Effector memory CD4-positive, alpha-beta T cell (primary cell): Measurements from ENCODE around the gene SEMA4B.

Experiments
- DNase-seq, 3 donors: peaks; one replicate each; pipeline ENCODE4 v3.0.0-alpha.2; 2020
- H3K27ac ChIP-seq: 2 replicates; pipeline ENCODE4 v1.7.0; 2013; ENCODE audit warnings: mild to moderate bottlenecking, low read length, moderate library complexity; ENCODE audit not compliant: insufficient read depth, poor library complexity, severe bottlenecking
- H3K27me3 ChIP-seq: replicated peaks from 2 replicates; pipeline ENCODE4 v1.7.0; 2013; ENCODE audit warnings: mild to moderate bottlenecking, low read length; ENCODE audit not compliant: insufficient read depth, control insufficient read depth, poor library complexity, severe bottlenecking
- H3K36me3 ChIP-seq: 2 replicates; pipeline ENCODE4 v1.7.0; 2013; ENCODE audit warnings: mild to moderate bottlenecking, low read length, moderate library complexity; ENCODE audit not compliant: control insufficient read depth, insufficient read depth
- H3K4me1 ChIP-seq: 2 replicates; pipeline ENCODE4 v1.7.0; 2013; ENCODE audit warnings: low read length, mild to moderate bottlenecking; ENCODE audit not compliant: control insufficient read depth, insufficient read depth, poor library complexity, severe bottlenecking
- H3K4me3 ChIP-seq: 2 replicates; pipeline ENCODE4 v1.7.0; 2013; ENCODE audit warnings: low read length, low read depth, mild to moderate bottlenecking; ENCODE audit not compliant: insufficient read depth, poor library complexity, severe bottlenecking
- H3K9me3 ChIP-seq: 2 replicates; pipeline ENCODE4 v1.7.0; 2013; ENCODE audit warnings: mild to moderate bottlenecking, low read length, moderate library complexity; ENCODE audit not compliant: control insufficient read depth

SEMA4B gene

DNA sequence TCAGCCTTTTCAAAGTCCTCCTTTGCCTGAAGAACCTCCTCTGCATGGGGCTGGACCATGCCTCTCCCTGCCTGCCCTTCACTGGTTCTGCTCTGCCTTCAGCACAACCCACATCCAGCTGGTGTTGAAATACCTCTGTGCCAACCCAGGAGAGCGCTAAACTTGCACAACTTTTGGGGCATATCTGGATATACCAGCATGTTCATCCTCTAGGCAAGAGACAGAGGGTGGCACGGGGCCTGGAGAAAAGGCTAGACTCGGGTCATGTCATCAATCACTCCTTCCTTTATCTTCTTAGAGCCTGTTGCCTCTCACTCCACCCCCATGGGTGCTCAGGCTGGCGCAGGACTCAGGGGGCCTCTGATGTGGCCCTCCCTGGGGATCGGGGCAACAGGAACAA lies 4.8 kb downstream of the SEMA4B start:
- H3K36me3 ChIP-seq = no peaks in the 10 kb centered on the region

DNA sequence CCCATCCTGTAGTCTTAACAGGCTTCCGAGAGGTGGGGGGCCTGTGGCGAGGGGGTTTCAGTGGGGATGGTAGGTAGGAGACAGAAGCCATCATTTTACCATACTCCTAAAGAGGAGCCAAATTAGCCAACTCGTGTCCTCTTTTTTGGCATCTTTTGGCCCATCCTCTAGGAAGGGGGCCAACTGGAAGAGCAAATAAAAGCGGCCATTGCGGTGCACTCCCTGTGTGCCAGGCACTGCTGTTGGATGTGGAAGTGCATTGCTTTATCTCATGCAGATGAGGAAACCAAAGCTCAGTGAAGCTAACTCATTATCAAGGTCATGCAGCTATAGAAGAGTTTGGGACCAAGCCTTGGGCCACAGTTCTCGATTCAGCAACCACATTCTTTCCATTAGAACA lies 6.1 kb downstream of the SEMA4B start:
- no peak for DNase-seq
- peaks cover 23% of the 10 kb centered on the region for H3K4me1 ChIP-seq
- no peaks in the 10 kb centered on the region for H3K36me3 ChIP-seq
- no peak overlapping the region for H3K27ac ChIP-seq
- H3K27me3 ChIP-seq = no peaks in the 10 kb centered on the region
- no peaks in the 10 kb centered on the region for H3K9me3 ChIP-seq
- H3K4me3 ChIP-seq = no peak overlapping the region

More for the DNA sequence above, 4.8 kb downstream of the SEMA4B start:
- H3K4me3 ChIP-seq = no peak overlapping the region
- H3K27ac ChIP-seq = no peak overlapping the region
- H3K9me3 ChIP-seq = no peaks in the 10 kb centered on the region
- H3K27me3 ChIP-seq = no peaks in the 10 kb centered on the region
- peaks cover 20% of the 10 kb centered on the region for H3K4me1 ChIP-seq
- no peak for DNase-seq

DNA sequence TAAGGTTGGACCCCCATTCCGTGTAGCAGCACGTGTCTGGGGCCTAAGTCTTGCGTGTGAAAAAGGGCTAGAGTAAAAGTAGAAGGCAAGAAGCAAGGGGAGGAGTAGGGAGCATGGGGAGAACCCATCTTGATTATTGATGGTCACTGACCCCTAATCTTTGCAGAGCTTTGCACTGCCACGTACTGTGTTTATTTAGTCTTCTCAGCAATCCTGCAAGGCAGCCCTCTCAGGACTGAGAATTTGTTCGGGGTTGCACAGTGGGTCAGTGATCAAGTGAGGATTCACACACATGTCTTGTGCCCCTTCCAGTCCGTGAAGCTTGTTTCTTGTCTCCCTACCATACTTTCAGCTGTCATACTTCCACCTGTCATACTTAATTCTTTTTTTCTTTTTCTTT lies 7.2 kb downstream of the SEMA4B start:
- peaks cover 12% of the 10 kb centered on the region for H3K4me1 ChIP-seq
- no peak overlapping the region for H3K27ac ChIP-seq
- H3K4me3 ChIP-seq = no peak overlapping the region
- no peaks in the 10 kb centered on the region for H3K9me3 ChIP-seq
- DNase-seq = no peak
- H3K27me3 ChIP-seq = no peaks in the 10 kb centered on the region
- no peaks in the 10 kb centered on the region for H3K36me3 ChIP-seq

DNA sequence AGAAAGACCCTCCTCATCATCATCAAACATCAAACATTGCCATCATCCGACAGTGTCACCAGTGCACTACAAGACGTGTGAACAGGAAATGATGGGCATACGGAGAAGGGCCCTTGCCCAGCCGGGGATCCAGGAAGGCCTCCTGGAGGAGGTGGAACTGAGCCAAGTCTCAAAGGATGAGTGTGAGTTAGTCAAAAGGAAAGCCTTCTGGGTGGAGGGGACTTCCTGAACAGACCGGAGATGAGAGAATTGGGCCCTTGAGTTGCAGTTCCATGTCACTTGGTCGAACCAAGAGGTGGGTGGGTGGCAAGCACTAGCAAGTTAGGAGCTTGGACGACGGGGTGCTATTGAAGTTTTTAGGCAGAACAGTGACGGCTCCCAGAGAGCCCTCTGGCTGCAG lies 8.5 kb downstream of the SEMA4B start:
- no peak overlapping the region for H3K4me3 ChIP-seq
- no peaks in the 10 kb centered on the region for H3K36me3 ChIP-seq
- H3K27me3 ChIP-seq = no peaks in the 10 kb centered on the region
- H3K4me1 ChIP-seq = peaks cover 9% of the 10 kb centered on the region
- DNase-seq = no peak
- H3K9me3 ChIP-seq = no peaks in the 10 kb centered on the region
- no peak overlapping the region for H3K27ac ChIP-seq

DNA sequence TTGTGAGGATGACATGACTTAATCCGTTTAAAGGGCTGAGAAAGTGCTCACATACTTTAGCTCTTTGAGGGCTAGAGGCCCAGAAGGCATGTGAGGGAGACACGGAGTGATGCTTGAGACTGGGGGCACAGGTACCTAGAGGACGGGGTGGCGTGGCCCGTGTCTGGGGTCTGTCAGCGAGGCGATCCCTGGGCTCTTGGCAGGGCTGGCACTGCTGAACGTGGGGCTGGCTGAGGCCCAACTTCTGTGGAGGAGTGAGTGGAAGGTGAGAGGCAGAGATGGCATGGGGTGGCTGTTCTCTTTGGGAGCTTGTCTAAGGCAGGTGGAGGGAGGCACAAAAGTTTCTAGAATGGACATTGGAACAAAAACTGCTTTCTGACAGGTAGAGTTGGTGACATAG lies 9.5 kb downstream of the SEMA4B start:
- Histone ChIP-seq H3K4me3 (no peak overlapping the region), H3K4me1 (peaks cover 9% of the 10 kb centered on the region), H3K36me3 (no peaks in the 10 kb centered on the region), H3K27me3 (no peaks in the 10 kb centered on the region), H3K27ac (no peak overlapping the region), H3K9me3 (no peaks in the 10 kb centered on the region)
- no peak for DNase-seq

DNA sequence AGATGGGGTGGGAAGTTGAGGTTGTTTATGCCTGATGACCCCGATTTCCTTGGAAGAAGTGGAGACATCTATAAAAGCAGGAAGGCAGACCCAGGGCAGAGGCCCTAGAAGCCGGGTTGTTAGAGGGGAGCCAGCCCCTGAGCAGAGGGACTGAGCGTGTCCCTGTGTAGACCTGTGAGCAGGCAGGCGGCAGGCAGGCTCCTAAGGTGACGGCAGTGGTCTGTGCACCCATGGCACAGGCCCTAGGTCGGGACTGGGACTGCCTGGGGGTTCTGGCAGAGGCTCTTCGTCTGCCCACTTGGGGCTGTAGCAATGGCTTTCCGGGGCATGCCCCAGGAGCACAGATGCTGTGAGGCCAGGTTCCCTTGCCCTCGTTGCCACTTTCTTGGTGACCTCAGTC lies 9.9 kb downstream of the SEMA4B start:
- Histone ChIP-seq H3K4me1 (peaks cover 9% of the 10 kb centered on the region), H3K9me3 (no peaks in the 10 kb centered on the region), H3K36me3 (no peaks in the 10 kb centered on the region), H3K27me3 (no peaks in the 10 kb centered on the region), H3K27ac (no peak overlapping the region), H3K4me3 (no peak overlapping the region)
- DNase-seq = no peak

DNA sequence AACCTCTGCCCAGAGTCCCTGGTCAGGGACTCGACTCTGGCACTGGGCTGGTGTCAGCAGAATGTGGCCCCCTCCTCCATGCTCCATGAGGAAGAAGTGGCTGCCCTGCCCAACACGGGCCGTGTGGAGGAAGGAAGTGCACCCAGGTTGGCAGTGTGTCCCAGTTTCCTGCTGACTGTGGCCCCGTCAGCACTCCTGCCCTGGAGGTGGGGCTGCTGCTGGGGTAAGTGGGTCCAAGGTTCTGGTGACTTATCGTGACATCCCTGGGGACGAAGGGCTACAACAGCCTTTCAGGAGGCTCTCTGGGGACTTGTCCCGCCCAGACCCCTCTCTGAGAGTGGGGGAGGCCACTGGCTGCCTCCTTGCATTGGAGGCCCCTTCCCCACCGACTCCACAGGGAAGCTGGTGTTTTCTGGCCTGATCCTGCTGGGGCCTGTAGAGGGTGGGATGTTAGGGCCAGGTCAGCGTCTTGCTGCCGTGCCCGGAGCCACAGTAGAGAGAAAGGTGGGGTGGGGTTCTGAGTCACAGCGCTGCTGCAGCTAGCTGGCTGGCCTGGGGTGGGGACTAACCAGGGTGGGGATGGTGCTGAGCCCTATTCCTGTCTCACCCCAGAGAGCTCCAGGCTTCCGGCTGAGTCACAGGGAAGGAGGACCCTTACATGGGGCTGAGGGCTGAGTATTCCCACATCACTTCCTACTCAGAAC lies 10.5 kb downstream of the SEMA4B start:
- peaks cover 9% of the 10 kb centered on the region for H3K4me1 ChIP-seq
- no peaks in the 10 kb centered on the region for H3K9me3 ChIP-seq
- H3K36me3 ChIP-seq = no peaks in the 10 kb centered on the region
- no peaks in the 10 kb centered on the region for H3K27me3 ChIP-seq
- H3K4me3 ChIP-seq = no peak overlapping the region
- H3K27ac ChIP-seq = no peak overlapping the region
- DNase-seq = no peak

DNA sequence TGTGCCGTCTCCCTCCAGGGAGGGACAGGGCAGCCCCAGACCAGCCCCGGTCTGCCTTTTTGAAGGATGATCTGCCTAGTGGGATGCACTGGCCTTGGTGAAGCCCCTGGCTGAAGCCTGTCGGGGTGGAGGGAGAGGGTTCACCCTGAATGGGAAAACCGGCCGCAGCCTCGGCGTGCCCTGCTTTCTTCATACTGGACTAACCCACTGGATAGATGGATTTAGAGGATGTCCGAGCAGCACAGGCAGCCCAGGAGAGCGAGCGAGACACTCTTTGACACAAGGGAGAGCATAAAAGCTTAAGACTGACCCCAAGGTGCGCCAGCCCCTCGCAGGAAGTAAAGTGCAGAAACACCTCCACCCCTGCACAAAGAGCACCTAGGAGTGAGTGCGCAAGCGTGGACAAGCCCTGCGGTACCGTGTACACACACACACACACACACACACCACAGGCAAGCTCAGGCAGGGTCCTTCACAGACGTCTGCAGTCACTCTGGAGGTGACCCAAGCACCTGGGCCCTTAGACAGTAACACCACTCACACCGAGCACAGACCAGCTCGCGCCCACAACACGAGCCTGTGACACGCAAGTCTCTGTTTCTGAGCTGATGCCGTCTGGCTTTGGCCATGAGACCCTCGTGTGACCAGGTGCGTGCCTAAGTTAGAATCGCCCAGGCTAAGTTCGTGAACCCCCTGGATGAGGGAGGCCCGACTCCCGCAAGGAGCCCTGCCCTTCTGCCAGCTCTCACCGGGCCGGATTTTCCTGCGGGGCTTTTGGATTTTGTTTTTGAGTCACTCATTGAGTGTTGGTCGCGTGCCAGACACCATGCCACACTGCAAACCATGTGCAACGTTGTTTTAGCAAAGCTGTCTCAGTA lies 11.3 kb downstream of the SEMA4B start:
- no peak for DNase-seq
- Histone ChIP-seq H3K27me3 (no peaks in the 10 kb centered on the region), H3K36me3 (no peaks in the 10 kb centered on the region), H3K9me3 (no peaks in the 10 kb centered on the region), H3K4me3 (no peak overlapping the region), H3K27ac (no peak overlapping the region), H3K4me1 (peaks cover 9% of the 10 kb centered on the region)

DNA sequence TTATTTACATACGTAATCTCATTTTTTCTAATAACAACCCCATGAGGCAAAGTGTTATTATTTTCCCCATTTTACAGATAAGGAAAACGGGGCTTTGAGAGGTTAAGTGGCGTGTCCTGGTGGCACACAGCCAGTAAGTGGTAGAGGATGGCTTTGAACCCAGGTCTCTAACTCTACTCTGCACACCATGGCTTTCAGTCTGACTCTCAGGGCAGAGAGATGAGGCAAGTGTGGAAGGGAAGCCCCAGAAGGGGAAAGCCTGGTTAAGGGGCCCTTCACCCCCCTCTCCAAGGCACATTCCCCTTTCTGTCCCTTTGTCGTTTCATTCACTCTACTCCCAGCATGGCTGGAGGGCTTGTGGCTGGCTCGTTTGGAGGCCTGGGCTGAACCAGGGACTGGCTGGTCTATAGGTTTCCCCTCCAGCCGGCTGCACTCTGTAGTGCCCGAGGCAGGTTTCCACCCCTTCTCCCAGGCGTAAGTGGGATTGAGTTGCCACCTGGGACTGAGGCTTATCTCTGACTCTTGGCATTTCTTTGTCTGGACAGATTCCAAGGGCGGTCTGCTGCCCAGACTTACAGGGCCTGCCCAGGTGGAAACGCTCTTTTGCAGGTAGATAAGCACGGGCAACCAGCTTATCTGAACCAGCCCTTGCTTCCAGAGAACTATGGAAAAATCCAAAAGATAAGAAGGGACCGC lies 12.1 kb downstream of the SEMA4B start:
- Histone ChIP-seq H3K27ac (no peak overlapping the region), H3K9me3 (no peaks in the 10 kb centered on the region), H3K36me3 (no peaks in the 10 kb centered on the region), H3K4me1 (peaks cover 9% of the 10 kb centered on the region), H3K4me3 (no peak overlapping the region), H3K27me3 (no peaks in the 10 kb centered on the region)
- no peak for DNase-seq

DNA sequence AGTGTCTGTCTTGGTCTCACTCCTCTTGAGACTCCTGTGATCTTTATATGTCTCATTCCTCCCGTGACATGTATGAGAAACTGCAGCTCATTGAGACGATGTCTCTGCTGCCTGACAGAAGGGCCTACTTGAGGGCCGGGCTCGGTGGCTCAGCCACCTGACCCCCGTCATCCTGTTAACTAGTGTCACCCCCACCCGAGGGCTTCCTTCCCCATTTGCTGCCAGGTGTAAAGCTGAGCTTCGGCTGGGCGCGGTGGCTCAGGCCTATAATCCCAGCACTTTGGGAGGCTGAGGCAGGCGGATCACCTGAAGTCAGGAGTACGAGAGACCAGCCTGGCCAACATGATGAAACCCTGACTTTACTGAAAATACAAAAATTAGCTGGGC lies 12.7 kb downstream of the SEMA4B start:
- no peaks in the 10 kb centered on the region for H3K27me3 ChIP-seq
- no peaks in the 10 kb centered on the region for H3K9me3 ChIP-seq
- no peak overlapping the region for H3K4me3 ChIP-seq
- H3K27ac ChIP-seq = no peak overlapping the region
- DNase-seq = no peak
- H3K4me1 ChIP-seq = peaks cover 9% of the 10 kb centered on the region
- H3K36me3 ChIP-seq = no peaks in the 10 kb centered on the region
